Measurements from ENCODE around the gene ASCL1. TPM values are rescaled to one million over a fixed set of nuclear protein-coding genes. Genes with fewer than 3 reads are reported as not detected.
A peak's percentile ranks its signal among the peaks of the same experiment; 100 is the strongest.

ASCL1 gene
- total RNA-seq, 1 donor from 2014 or later = not detected

DNA sequence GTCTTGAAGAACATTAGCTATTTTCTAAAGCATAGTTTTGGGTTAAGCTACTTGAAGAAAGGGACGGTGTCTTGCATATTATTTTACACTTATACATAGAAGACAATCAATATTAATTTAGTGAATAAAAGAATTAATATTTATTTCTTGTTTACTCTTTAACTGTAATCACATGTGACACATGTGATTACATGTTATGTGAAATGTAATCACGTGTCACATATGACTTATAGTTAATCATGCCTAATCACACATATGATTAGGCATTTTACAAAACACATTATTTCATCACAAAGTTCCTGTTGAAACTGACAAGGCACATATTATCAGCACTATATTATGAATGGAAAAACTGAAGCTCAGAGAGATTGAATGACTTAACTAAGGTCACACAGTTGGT is 45.2 kb upstream of the ASCL1 start:
- Mint-ChIP-seq H3K4me1 (peaks cover 2% of the 10 kb centered on the region), H3K27ac (no peak overlapping the region), H3K36me3 (ENCODE audit: low read depth) (no peaks in the 10 kb centered on the region), H3K27me3 (peaks cover 9% of the 10 kb centered on the region), H3K9me3 (no peaks in the 10 kb centered on the region), H3K4me3 (no peak overlapping the region)
- POLR2A ChIA-PET = no interaction called here
- ATAC-seq (ENCODE audit: low read depth) (no peak), DNase-seq (no peak)
- intact Hi-C loops (cut with micrococcal nuclease) = no loop called here
- CTCF ChIA-PET = no interaction called here
- TF ChIP-seq, protein P1, sequence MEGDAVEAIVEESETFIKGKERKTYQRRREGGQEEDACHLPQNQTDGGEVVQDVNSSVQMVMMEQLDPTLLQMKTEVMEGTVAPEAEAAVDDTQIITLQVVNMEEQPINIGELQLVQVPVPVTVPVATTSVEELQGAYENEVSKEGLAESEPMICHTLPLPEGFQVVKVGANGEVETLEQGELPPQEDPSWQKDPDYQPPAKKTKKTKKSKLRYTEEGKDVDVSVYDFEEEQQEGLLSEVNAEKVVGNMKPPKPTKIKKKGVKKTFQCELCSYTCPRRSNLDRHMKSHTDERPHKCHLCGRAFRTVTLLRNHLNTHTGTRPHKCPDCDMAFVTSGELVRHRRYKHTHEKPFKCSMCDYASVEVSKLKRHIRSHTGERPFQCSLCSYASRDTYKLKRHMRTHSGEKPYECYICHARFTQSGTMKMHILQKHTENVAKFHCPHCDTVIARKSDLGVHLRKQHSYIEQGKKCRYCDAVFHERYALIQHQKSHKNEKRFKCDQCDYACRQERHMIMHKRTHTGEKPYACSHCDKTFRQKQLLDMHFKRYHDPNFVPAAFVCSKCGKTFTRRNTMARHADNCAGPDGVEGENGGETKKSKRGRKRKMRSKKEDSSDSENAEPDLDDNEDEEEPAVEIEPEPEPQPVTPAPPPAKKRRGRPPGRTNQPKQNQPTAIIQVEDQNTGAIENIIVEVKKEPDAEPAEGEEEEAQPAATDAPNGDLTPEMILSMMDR (IDR thresholded peaks at IDR 0.05) = no peak

DNA sequence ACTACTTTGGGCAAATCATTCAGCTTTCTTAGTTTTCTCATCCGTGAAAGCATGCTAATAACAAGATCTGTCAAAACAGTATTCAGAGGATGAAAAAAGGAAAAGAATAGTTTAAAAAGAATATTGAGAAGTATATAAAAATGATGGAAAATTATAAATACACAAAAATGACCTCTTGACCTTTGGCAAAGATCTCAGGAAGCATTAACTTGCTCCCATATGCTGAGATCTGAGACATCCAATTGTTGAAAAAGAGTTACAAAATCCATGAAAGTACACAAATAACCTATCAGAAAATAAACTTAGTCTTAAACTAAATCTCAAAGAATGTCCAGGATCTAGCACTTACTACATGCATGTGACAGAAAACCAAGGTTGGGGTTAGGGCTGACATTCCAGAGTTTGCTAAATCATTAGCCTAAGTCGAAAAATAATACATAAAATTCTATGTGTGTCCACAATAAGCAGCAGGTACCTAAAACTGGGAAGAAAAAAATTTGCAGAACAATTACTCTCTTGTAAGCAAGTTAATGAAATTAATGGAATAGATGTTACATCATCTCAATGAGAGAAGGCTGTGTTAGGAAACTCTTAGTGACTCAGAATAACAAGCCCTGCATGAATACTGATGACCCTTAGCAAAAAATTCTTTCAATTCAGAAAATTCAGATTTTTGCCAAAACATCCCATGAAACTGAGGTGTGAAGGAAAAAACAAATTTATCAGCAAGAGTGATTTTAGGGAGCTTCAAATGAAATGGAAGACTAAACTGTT is 43.8 kb upstream of the ASCL1 start:
- peaks cover 12% of the 10 kb centered on the region for H3K27me3 Mint-ChIP-seq
- CTCF ChIA-PET = no interaction called here

DNA sequence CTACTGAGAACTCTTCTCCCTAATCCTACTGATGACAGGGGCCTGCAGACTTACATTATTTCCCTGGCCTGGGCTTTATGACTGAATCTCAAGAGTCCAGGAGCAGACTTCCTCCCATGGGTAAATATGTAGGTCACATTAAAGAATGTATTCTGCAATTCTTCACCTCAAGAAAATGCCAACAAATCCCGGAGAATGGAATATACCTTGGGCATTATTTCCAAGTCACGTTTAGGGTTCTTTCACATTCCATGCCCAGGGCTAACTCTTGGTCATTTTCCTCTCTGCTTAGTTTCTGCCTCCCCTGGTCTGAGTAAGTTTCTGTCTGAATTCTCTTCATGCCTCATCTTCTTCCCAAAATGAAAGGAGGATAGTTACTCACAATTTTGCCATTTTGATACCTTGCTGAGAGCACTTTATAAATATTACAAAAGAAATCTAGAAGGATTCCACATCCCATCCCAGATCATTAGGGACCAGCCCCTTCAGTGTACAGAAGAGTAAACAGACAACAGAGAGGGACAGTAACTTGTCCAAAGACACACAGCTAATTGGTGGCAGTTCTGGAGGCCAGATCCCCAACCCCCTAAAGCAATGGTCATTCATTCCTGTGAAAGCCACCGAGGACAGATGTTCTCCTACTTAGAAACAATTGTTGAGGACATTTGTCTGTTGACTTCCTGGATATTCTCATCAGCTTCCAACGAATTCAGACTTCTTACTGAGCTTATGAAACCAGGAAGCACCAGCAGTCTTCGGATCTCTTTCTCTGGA is 41.0 kb upstream of the ASCL1 start:
- peaks cover 23% of the 10 kb centered on the region for H3K27me3 Mint-ChIP-seq

More for the DNA sequence above, 43.8 kb upstream of the ASCL1 start:
- intact Hi-C loops (cut with micrococcal nuclease) = no loop called here
- POLR2A ChIA-PET = no interaction called here
- peaks cover 9% of the 10 kb centered on the region for H3K4me1 Mint-ChIP-seq
- no peak overlapping the region for H3K27ac Mint-ChIP-seq
- ATAC-seq (ENCODE audit: low read depth) = no peak
- H3K4me3 Mint-ChIP-seq = no peak overlapping the region
- no peaks in the 10 kb centered on the region for H3K9me3 Mint-ChIP-seq
- no peak for DNase-seq
- no peaks in the 10 kb centered on the region for H3K36me3 Mint-ChIP-seq (ENCODE audit: low read depth)
- TF ChIP-seq, protein P1 (IDR thresholded peaks at IDR 0.05) = no peak

DNA sequence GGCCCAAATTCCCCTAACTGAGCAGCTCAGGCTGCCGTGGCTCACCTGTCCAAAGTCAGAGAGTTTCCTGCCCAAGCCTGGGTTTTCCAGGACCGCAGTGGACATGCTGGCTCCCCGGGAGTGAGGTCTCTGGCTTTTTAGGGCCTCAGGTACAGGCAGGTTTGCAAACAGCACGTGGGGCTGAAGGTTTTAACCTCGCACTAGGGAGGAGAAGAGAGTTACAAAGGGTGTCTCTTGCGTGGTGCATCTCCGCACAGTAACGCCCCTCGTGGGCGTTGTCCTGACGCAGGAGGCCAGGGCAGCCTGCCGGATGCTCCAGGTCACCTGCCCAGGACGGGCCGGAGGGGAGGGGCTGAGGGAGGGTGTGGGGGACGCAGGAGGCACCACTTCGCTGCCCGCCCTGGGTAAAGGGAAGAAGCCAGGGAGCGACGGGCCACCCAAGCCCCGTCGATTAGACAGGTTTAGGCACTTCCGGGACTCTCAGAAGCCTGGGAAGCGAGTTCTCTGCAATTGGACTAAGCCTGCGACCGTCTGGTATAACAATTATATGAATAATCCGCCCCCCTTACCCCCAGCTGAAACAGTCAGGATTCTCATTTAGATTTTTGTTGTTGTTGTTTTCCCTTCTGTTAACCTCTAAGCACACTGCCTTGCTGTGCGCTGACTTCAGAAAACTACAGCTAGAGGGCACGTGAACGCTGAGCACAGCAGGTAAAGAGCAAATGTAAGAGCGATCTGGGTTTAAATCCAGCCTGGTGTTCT is 40.3 kb upstream of the ASCL1 start, which contains the start of gene PAH:
Gene PAH, minus strand, starts transcription at position 219 of the 762 bp plus-strand sequence. Its CDS starts 114 bp downstream, at position 105.
- H3K27me3 Mint-ChIP-seq = peaks cover 21% of the 10 kb centered on the region
- CTCF ChIA-PET = no interaction called here

More for the DNA sequence above, 41.0 kb upstream of the ASCL1 start:
- H3K4me1 Mint-ChIP-seq = peaks cover 9% of the 10 kb centered on the region
- DNase-seq = no peak
- peak overlapping the region; percentile 75 for H3K4me3 Mint-ChIP-seq
- ChIA-PET POLR2A (no interaction called here), CTCF (no interaction called here)
- H3K27ac Mint-ChIP-seq = no peak overlapping the region
- ATAC-seq (ENCODE audit: low read depth) = no peak
- TF ChIP-seq, protein P1 (IDR thresholded peaks at IDR 0.05) = no peak
- H3K9me3 Mint-ChIP-seq = no peaks in the 10 kb centered on the region
- intact Hi-C loops (cut with micrococcal nuclease) = no loop called here
- H3K36me3 Mint-ChIP-seq (ENCODE audit: low read depth) = no peaks in the 10 kb centered on the region

More for the DNA sequence above, 40.3 kb upstream of the ASCL1 start, which contains the start of gene PAH:
- Mint-ChIP-seq H3K4me3 (peak within 1 kb of the TSS; percentile 75), H3K9me3 (no peaks in the 10 kb centered on the region), H3K36me3 (ENCODE audit: low read depth) (no peaks in the 10 kb centered on the region), H3K4me1 (peaks cover 9% of the 10 kb centered on the region), H3K27ac (no peak within 1 kb of the TSS)
- intact Hi-C loops (cut with micrococcal nuclease) = no loop called here
- ATAC-seq (ENCODE audit: low read depth) (peak; percentile 42), DNase-seq (no peak)
- TF ChIP-seq, protein P1 (IDR thresholded peaks at IDR 0.05) = no peak
- POLR2A ChIA-PET = no interaction called here
